Pons (tissue), 1 donor: Measurements from ENCODE around the gene SLC49A4.

Experiments used
- DNase-seq: peaks from one replicate; pipeline ENCODE4 v3.0.0-alpha.2; 2016; ENCODE audit warnings: low spot score

Gene SLC49A4

DNA sequence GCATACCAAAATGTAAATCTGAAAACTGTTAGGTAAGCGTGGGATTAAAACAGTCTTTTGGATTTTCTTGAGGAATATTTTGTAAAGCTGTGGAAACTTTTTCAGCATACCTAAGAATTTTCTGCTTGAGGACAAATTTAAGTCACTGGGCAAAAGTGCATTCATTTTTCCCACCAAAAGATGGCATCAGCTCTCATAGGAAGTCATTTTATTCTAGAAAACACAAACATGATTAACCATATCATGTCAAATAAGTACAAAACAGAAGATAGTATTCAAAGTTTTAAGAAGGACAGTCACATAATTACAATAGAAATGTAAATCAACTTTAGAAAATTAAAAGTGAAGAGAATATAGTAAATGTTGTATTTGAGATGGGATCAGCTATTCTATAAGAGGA is 63.5 kb downstream of the SLC49A4 start:
- DNase-seq, result peak; percentile 35

GRCh38 chr3:122859021-122859805 is 64.3 kb downstream of the SLC49A4 start:
- no peak for DNase-seq

DNA sequence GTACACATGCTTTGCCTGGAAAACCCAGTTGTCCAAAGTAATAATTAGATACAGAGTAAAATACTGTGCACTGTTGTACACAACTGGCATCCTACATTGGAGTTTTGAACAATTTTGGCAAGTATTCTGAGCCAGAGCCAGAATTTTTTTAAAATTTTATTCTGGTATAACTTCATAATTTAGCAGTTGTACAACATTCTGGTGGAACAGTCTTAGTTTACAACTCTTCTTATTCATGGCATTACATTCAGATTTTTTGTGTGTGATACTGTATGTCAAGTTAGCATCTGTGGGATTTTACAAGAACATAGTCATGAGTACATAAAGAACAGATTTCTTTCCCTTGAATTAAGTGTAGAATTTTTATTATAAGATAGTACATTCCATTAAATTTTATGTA is 67.5 kb downstream of the SLC49A4 start:
- DNase-seq, result no peak

DNA sequence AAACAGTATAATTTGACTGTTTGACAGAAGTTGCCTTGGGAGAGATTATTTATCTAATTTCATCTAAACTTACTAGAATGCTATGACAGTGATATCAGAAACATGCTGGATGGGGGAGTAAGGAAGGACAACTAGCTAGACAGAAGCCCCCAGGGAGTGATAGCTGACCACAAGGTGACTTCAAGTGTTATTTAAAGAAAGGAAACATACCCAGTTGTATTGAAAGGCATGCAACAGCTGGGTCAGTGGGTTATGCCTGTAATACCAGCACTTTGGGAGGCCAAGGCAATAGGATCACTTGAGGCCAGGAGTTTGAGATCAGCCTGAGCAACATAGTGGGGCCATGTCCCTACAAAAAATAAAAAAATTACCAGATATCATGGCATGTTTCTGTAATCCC is 69.6 kb downstream of the SLC49A4 start:
- DNase-seq, result no peak

- no peak for DNase-seq
Observed at GRCh38 chr3:122868322-122868721, 73.5 kb downstream of the SLC49A4 start.

GRCh38 chr3:122873741-122874515 is 79.1 kb downstream of the SLC49A4 start:
- no peak for DNase-seq

GRCh38 chr3:122875547-122876127 is 80.8 kb downstream of the SLC49A4 start:
- DNase-seq, result no peak

DNA sequence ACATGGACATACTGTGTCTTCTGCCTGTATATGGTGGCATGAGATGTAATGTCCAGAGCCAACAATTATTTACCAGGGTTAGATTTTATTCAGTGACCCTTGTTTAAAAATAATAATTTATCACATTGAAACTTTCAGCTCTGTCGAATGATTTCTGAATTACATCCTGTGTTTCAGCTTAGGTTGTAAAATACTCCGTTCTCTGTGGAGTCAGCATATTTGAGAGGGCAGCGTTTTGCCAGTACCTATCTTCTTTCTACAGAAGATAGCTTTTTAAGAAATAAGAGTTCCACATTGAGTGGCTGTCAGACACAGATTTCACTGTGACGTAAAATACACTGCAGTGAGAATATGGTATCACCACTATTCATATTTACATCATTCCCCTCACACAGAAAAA is 85.3 kb downstream of the SLC49A4 start:
- DNase-seq, result no peak

DNA sequence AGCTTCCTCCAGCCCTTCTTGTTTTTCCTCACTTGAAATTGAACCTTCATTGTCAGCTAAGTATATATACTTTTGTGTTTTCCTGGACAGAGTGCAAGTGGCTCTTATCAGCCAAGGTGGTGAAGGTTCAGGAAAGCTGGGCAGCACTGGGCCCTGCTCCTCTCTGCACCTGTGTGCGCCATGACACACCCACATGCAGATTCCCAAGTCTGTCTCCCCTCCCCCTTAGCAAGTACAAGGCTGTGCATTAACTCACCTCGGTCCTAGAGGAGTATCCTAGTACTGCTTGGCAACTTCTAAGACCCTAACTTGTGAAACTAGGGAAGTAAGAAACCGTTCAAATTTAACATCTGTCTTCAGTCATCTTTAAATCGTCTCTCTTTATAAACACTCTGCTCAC is 85.8 kb downstream of the SLC49A4 start:
- no peak for DNase-seq

DNA sequence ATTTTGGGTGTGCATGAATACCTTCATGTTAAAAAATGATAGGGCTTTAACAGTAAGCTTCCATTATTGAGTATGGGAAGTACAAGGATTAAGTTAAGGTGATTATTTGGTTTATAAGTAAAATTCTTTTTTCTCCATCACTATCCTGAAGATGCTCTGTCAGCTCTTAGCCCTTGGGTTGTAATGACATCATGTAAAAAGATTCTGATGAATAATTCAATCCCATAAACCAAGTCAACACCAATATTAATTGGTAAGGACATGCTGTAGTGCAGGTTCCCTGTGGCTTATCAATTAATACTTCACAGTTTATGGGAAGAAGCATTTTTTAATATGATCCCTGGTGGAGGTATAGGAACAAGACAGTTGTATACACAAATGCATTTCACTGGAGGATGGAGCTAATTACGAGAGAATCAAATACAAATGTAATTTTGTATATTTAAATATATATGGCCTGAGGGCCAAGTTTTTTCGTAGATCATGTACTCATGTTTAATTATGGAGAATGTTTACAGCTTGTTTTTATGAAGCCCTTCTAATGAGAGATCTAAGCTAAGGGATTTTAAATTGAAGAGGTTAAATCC is 87.6 kb downstream of the SLC49A4 start:
- no peak for DNase-seq

- no peak for DNase-seq
Observed at GRCh38 chr3:122886251-122886650, 91.4 kb downstream of the SLC49A4 start.

DNA sequence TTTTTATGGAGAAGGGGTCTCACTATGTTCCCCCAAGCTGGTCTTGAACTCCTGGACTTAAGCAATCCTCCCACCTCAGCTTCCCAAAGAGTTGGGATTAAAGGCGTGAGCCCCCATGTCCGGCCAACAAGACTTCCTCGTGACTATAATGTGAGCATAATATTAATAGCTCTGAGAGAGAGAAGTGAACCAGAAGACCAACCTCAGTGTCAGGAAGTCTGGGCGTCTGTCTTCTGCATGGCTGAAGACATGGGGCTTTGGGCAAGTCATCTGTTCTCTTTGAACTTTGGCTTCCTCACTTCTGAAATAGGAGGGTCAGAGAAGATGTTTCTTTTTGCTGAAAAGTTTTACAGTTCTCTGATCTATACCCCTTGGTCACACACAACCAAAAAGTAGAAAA is 92.1 kb downstream of the SLC49A4 start:
- peak; percentile 65 for DNase-seq

DNA sequence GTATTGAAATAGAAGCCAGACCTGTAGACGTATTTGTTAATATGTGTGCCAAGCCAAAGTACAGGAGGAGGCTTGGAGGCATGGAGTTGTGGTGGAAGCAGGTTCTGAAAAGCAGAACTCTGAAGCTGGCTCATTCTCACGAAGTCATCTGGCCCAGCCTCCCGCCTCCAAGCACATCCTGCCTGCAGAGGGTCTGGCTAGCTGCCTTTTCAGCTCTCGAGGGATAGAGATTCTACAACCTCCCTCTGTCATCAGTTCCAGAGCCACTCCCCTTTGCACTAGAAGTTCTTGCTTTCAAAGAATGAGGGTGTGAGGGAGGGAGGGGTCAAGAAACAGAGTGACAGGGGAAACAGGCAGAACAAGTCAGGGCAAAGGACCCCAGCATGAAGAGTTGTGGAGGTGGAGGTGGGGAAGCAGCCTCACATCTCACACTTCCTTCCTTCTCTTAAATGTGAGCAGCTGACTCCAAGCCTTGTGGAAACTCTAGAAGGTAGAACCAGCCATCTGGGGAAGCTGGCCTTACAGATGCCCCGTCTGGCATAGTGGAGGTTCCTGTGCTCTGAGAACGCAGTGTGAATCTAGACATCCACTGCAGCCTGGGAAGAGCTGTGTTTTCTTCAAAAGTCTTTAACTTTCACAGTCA is 95.3 kb downstream of the SLC49A4 start:
- DNase-seq, result peak; percentile 76

GRCh38 chr3:122890720-122891220 is 95.9 kb downstream of the SLC49A4 start:
- no peak for DNase-seq

GRCh38 chr3:122892118-122892960 is 97.5 kb downstream of the SLC49A4 start:
- no peak for DNase-seq

GRCh38 chr3:122893282-122893681 is 98.4 kb downstream of the SLC49A4 start:
- no peak for DNase-seq

- no peak for DNase-seq
Observed at GRCh38 chr3:122893754-122894668, 99.1 kb downstream of the SLC49A4 start.

GRCh38 chr3:122898298-122898697 is 103.4 kb downstream of the SLC49A4 start:
- no peak for DNase-seq

- no peak for DNase-seq
Observed at GRCh38 chr3:122902326-122902725, 107.5 kb downstream of the SLC49A4 start.

- no peak for DNase-seq
Observed at GRCh38 chr3:122903171-122903570, 108.3 kb downstream of the SLC49A4 start.
